HG03025 (cell line): ENCODE measurements around the gene AP2B1.
"Not testable (repeated sequence)": the region's sequence is repeated elsewhere in the genome, so short reads cannot be mapped to it uniquely, and the experiment has no call there.

Experiments
- ATAC-seq: cut with Tn5 transposase; IDR thresholded peaks from one replicate; pipeline ENCODE4 v1.9.1; 2021; ENCODE audit warnings: mild to moderate bottlenecking, moderate library complexity; ENCODE audit not compliant: unreplicated experiment, low FRiP score

AP2B1 gene

GRCh38 chr17:35742896-35743477 lies 155.9 kb downstream of the AP2B1 start:
- ATAC-seq: no peak

GRCh38 chr17:35743626-35744328 lies 156.7 kb downstream of the AP2B1 start:
- no peak for ATAC-seq

DNA sequence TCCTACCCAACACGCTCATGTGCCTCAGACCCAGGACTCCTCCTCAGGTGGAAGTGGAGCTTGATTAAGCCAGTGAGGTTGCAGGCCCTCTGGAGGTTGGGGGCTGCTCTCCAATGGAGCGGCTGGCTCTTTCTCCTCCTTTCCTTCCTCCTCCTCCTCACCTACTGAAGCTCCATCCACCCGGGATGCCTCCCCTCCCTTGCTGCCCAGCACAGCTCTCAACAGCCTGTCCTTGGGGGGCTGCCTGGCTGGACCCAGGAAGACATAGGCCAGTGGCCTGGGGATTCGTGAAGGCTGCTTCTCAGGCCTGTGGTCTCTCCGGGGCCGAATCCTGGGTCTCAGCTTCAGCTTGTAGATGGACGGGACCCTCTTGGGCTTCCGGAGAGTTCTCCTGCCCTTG lies 157.7 kb downstream of the AP2B1 start:
- no peak for ATAC-seq

- ATAC-seq: no peak
Measured at GRCh38 chr17:35745246-35745645, 158.1 kb downstream of the AP2B1 start.

DNA sequence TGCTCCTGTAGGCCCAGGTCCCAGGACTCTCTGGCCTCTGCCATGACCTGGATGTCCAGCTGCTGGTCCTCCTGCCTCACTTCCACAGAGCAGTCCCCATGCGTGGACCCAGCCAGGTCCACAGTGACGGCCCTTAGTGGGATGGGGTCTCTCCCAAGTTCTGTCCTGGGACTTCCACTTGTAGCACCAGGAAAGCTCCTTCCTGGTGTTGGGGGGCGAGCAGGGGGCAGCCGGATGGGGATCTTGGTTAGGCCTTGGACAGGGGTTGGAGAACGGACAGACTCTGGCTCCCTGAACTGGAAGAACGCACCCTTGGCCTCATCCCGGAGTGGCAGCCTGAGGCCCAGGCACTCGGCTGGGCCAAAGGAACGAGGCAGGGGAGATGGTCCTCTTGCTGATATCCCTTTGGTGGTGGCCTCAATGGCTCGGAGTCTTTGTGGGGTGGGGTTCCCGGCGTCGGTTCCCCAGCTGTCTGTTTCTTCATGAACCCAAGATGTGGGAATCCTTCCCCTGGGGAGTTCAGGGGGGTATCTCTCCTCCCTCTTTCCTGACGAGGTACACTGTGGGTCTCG lies 158.7 kb downstream of the AP2B1 start:
- ATAC-seq: no peak

DNA sequence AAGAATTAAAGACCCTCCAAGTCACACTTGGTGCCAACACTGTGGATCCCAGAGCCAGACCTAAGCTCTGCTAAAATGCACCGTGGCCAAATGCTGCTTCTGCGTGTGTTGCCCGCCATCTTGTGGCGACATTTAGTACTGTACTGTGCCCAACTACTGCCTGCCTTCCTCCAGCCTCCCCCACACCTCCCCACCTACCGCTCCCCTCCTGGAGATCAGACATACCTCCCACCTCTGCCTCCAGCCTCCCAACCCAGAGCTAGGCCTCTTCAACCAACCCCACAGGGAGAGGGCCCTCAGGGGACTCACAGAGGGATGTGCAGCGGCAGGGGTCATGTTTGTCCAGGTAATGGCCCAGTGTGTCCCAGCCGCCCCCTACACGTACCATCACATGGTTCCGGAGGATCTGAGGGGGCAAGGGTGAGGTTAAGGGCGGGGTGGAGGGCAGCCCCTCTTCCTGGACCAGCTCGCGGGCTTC lies 160.5 kb downstream of the AP2B1 start:
- ATAC-seq: no peak

DNA sequence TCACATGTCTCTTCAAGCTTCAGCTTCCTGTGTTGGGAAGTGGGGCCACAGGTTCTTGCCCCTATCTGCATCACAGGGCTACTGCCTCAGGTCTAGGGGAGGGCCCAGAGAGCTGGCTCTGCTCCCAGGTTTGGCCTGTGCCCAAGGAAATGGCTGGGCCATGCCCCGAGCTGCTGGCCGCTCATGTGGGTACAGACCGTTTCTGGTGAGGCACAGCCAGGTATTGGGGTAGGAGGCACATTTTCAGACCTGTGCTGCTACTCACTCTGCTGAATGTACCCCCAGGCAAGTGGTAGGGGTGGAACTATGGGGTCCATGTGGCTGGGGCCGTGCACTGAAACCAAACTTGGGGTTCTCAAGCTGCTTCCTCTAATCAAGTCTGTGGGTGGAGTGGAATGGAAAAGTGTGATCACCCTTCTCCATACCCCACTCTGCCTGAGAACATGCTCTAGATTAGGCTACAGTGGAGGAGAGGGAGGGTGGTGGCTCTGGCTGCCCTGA lies 161.3 kb downstream of the AP2B1 start:
- no peak for ATAC-seq

DNA sequence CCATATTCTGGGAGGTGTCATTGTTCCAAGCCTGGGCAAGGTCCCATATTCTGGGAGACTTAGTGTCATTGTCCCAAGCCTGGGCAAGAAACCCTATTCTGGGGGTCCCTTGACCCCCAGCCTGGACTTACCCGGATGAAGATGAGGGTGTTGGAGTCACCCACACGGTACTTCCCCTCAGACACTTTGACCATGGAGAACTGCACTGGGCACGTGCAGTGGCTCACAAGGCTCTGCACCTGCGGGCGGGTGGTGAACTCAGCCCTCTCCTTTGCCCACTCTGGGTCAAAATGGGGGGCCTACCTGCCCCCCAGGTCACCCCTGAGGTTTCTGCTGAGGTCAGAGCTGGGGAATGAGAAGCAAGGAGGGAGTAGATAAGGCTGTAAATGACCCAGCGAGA lies 161.9 kb downstream of the AP2B1 start:
- no peak for ATAC-seq

DNA sequence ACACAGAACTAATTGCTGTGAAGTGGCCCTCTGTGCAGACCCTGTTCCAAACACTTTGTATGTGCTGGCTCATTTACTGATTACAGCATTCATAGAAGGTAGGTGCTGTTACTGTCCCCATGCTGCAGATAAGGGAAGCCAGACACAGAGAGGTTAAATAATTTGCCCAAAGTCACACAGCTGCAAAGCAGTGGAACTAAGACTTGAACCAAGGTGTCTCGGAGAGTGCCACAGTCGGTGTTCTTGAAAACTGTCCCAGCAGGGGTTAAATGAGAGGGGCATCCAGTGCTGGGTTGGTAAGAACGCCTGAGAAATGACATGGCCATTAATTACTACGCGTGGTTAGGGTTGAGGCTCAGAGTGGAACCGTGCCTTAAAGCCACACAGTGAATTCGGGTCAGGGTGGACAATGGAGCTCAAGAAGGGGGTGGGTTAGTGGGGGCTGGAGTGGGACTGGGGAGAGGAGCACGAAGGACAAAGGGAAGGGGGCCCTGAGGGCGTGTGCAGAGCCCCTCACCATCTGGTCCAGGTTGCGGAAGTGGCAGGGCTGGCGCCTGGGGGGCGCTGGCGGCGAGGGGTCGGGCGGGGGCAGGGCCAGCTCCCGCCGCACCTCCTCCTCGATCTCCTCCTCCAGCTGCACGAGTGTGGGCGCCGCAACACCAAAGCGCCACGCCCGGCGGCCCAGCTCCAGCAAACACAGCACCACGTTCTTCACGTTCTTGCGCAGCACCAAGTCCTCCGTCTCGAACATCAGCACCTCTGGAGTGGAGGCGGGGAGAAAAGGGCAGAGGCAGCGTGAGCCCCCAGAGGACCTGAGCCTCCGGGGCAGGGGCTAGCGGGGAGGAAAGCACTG lies 162.7 kb downstream of the AP2B1 start:
- no peak for ATAC-seq

DNA sequence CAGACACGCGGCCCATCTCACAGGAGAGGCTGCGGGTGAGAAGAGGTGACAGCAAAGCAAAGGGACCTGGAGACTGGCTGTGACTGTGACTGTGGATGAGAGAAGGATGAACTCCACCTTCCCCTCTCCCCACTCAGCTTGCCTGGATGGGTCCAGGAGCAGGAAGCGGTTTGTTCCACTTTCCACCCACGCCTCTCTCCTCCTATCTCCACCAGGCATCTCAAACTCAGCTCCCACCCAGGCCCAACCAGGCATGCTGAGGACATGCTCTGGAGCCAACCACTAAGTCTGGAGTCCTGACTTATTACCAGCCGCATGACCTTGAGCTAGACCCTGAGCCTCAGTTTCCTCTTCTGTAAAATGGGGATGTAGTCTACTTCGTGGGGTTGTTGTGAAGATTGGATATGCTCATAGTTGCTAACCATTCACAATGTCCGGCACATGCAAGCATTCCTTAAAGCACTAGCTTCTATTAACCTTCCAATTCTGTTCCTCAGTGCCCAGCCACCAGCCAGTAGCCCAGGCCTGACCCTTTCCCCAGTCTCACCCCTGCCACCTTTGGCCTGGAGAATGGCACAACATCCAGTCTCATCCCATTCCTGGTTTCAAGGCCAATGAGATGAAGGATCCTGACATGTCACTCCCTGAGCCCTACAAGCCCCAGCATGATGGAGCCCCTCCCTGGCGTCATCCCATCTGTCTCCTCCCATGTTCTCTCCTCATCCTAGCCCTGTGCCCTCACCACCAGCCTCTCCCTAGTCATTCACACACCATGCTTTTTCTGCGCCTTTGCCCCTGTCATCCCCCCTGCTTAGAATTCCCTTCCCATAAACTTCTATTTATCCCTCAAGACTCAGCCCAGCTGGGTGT lies 163.6 kb downstream of the AP2B1 start:
- no peak for ATAC-seq

DNA sequence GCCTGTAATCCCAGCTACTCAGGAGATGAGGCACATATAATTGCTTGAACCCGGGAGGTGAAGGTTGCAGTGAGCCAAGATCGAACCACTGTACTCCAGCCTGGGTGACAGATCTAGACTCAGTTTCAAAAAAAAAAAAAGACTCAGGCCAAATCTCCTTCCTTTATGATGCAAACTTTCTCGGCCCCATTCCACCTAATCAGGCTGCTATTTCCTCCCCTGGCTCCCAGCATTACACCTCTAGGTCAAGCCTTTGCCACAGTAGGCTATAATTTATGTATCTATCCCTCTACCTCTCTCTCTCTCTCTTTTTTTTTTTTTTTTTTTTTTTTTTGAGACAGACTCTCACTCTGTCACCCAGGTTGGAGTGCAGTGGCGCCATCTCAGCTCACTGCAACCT lies 164.4 kb downstream of the AP2B1 start:
- ATAC-seq: not testable (repeated sequence)

- ATAC-seq: no peak
Measured at GRCh38 chr17:35752471-35752870, 165.3 kb downstream of the AP2B1 start.

DNA sequence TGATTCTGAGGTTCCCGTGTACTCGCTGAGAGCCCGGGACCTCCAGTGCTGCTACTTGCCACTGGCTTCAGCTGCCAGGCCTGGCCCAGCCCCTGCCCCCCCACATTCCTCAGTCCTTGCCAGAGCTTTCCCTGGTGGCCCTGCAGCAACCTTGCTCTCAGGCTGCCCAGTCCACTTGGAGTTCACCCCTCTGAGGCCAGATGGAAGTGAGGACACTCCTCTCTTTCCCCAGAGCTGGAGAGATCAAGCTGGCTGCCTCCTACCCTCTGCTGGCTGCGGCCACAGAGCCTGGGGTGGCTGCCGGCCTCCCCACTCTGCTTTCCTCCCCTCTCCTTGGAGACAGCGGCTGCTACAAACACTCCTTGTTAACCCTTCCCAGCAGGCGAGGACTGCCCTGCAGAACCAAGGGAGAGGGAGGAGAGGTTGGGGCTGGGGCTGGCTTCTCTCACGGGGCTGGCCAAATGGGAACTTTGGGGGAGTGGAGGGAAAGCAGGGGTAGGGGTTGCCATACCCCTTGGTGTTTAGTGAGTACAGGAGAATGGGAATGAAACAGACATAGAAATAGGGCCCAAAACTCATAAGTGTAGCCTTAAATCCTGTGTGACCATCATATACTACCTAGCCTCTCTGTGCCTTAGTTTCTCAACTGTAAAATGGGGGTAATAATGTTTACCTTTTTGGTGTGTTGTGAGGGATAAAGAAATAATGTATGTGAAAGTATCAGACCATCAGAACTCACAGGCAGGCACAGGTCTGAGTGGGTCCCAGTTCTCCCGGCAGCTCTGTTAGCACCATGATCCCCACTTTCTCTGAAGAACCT lies 166.0 kb downstream of the AP2B1 start, which contains the start of gene GAS2L2:
Gene GAS2L2 (minus strand): TSS at position 295 of the 820 bp plus-strand sequence. CDS start 389 bp downstream, outside the sequence.
- ATAC-seq: no peak

GRCh38 chr17:35757243-35757642 lies 170.1 kb downstream of the AP2B1 start:
- ATAC-seq: no peak

GRCh38 chr17:35760587-35760986 lies 173.5 kb downstream of the AP2B1 start, which contains the start of gene C17orf50:
Gene C17orf50, plus strand, starts transcription at chr17:35760887. Its CDS starts 55 bp downstream, at chr17:35760942.
- ATAC-seq: no peak

GRCh38 chr17:35761601-35762000 lies 174.5 kb downstream of the AP2B1 start:
- no peak for ATAC-seq

GRCh38 chr17:35763767-35764122 lies 176.6 kb downstream of the AP2B1 start:
- ATAC-seq: no peak

DNA sequence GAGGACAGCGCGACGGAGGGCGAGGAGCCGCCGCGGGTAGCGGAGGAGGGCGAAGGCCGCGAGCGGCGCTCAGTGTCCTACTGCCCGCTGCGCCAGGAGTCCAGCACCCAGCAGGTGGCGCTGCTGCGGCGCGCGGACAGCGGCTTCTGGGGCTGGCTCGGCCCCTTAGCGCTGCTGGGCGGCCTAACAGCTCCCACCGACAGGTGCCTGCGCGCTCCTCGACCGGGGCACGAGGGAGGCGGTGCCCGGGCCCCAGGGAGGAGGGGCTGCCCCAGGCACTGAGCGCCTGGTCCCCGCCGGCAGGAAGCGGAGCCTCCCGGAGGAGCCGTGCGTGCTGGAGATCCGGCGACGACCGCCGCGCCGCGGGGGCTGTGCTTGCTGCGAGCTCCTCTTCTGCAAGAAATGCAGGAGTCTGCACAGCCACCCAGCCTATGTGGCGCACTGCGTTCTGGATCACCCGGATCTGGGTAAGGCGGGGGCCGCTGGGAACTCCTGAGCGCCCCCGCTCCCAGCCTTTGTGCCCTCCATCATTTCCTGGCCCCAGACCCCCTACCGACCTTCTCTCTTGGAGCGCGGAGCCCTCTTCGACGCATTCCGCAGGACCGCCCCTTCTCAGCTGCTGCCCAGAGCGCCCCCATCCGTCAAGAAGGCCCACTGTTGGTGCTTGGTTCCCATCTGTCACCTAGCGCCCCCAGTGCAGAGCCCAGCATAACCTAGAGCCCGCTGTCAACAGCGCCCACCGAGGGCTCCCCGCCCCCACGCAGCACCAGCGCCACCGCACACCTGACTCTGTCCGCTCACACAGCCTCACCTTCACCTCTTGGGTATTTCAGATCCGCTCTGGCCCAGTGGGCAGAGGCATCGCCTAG lies 177.2 kb downstream of the AP2B1 start:
- ATAC-seq: peak; percentile 78
